H1 (cell line): ENCODE measurements around the gene MAVS. TPM values are rescaled to one million over a fixed set of nuclear protein-coding genes. Genes with fewer than 3 reads are reported as not detected.

Source experiments
- CTCF ChIA-PET: fragments of 300-600 bp; sonication (Branson Sonifier 250); formaldehyde crosslinking; loops from one replicate; lab custom pipeline; 2021; ENCODE audit not compliant: partially characterized antibody; lab: Charles Lee
- POLR2A ChIA-PET: fragments of 300-600 bp; sonication (Branson Sonifier 250); formaldehyde crosslinking; loops from one replicate; lab custom pipeline; 2021; ENCODE audit warnings: inconsistent platforms; ENCODE audit not compliant: partially characterized antibody; lab: Charles Lee
- DNase-seq, 2 experiments: peaks; one replicate each; pipeline versions ENCODE4 v3.0.0 to v3.0.0-alpha.2; 2010 to 2022; ENCODE audit warnings: low spot score in 2 of 2, low read depth in 1 of 2, mixed read lengths in 1 of 2
- FAIRE-seq: peaks from 2 replicates; lab custom pipeline; 2011; peaks lifted over from hg19 to GRCh38; lab: Jason Lieb, UNC
- H2AFZ ChIP-seq: 2 replicates; pipeline ENCODE4 v1.8.1; 2012; ENCODE audit warnings: low read length, inconsistent platforms
- H2AK5ac ChIP-seq: 2 replicates; pipeline ENCODE4 v1.6.1; 2013; ENCODE audit warnings: low read depth, low read length
- H2BK120ac ChIP-seq: replicated peaks from 2 replicates; pipeline ENCODE3; 2013; ENCODE audit warnings: low read depth, low read length, inconsistent platforms
- H2BK12ac ChIP-seq: 2 replicates; pipeline ENCODE4 v1.6.1; 2013; ENCODE audit warnings: low read depth, low read length
- H2BK15ac ChIP-seq: 2 replicates; pipeline ENCODE4 v1.6.1; 2013; ENCODE audit warnings: low read length
- H2BK20ac ChIP-seq: 2 replicates; pipeline ENCODE4 v1.6.1; 2013; ENCODE audit warnings: low read length
- H2BK5ac ChIP-seq: 2 replicates; pipeline ENCODE4 v1.6.1; 2013; ENCODE audit warnings: low read depth, low read length
- H3K14ac ChIP-seq: 2 replicates; pipeline ENCODE4 v1.6.1; 2013; ENCODE audit warnings: inconsistent platforms; ENCODE audit not compliant: insufficient read length
- H3K18ac ChIP-seq: 2 replicates; pipeline ENCODE4 v1.6.1; 2013; ENCODE audit warnings: low read length; ENCODE audit errors: extremely low read depth
- H3K23ac ChIP-seq: 2 replicates; pipeline ENCODE4 v1.6.1; 2013; ENCODE audit warnings: inconsistent platforms; ENCODE audit not compliant: insufficient read length
- H3K23me2 ChIP-seq: 2 replicates; pipeline ENCODE4 v1.6.1; 2013; ENCODE audit warnings: low read depth, low read length
- H3K27ac ChIP-seq: 2 replicates; pipeline ENCODE4 v1.6.1; 2011; ENCODE audit warnings: low read depth, low read length, inconsistent platforms
- H3K27me3 ChIP-seq, 4 experiments: replicated peaks in 1 of 4; 1 replicate in 1 of 4; 2 replicates in 3 of 4; pipeline versions ENCODE4 v1.6.1 to v1.8.1; 2011 to 2013; ENCODE audit warnings: low read length in 3 of 4, mild to moderate bottlenecking in 3 of 4, inconsistent platforms in 2 of 4, mixed read lengths in 2 of 4, moderate library complexity in 1 of 4; ENCODE audit not compliant: control insufficient read depth in 3 of 4, insufficient read depth in 3 of 4; ENCODE audit errors: extremely low read depth in 1 of 4
- H3K36me3 ChIP-seq, 4 experiments: 2 replicates each; pipeline versions ENCODE4 v1.6.1 to v1.8.1; 2011 to 2013; ENCODE audit warnings: mild to moderate bottlenecking in 4 of 4, low read length in 3 of 4, moderate library complexity in 2 of 4, control low read depth in 1 of 4, inconsistent platforms in 1 of 4; ENCODE audit not compliant: insufficient read depth in 4 of 4, control insufficient read depth in 2 of 4
- H3K4ac ChIP-seq: replicated peaks from 2 replicates; pipeline ENCODE3; 2013; ENCODE audit warnings: low read length, low read depth, mixed read lengths, inconsistent platforms; ENCODE audit not compliant: insufficient read length
- H3K4me1 ChIP-seq, 4 experiments: replicated peaks in 1 of 4; 1 replicate in 1 of 4; 2 replicates in 3 of 4; pipeline versions ENCODE4 v1.6.1 to v1.8.1; 2011 to 2013; ENCODE audit warnings: low read length in 3 of 4, inconsistent platforms in 2 of 4, mixed read lengths in 1 of 4; ENCODE audit not compliant: insufficient read depth in 4 of 4, control insufficient read depth in 3 of 4
- H3K4me2 ChIP-seq, 2 experiments: 2 replicates each; pipeline versions ENCODE4 v1.6.1 to v1.8.1; 2011 to 2013; ENCODE audit warnings: low read depth in 2 of 2, low read length in 2 of 2, control low read depth in 1 of 2, inconsistent platforms in 1 of 2, mild to moderate bottlenecking in 1 of 2; ENCODE audit not compliant: insufficient read depth in 1 of 2
- H3K4me3 ChIP-seq, 4 experiments: fragments of 200-600, 300-600 bp in 1 of 4; sonication (generic), shearing (Covaris generic), sonication (Bioruptor Twin) in 1 of 4; 2 replicates each; pipeline versions ENCODE4 v1.5.1 to v1.8.1; 2011 to 2016; ENCODE audit warnings: low read length in 4 of 4, low read depth in 3 of 4, control low read depth in 2 of 4, inconsistent platforms in 2 of 4, mild to moderate bottlenecking in 2 of 4, mixed read lengths in 1 of 4, moderate library complexity in 1 of 4; ENCODE audit not compliant: insufficient read depth in 2 of 4; ENCODE audit errors: extremely low read depth in 1 of 4
- H3K56ac ChIP-seq: replicated peaks from 2 replicates; pipeline ENCODE3; 2013; ENCODE audit warnings: low read depth, mild to moderate bottlenecking, mixed read lengths, low read length, inconsistent platforms; ENCODE audit not compliant: insufficient read length
- H3K79me1 ChIP-seq: 2 replicates; pipeline ENCODE4 v1.6.1; 2013; ENCODE audit warnings: low read depth, low read length, control low read depth
- H3K79me2 ChIP-seq, 2 experiments: 2 replicates each; pipeline versions ENCODE4 v1.6.1 to v1.8.1; 2012 to 2013; ENCODE audit warnings: low read length in 2 of 2, mild to moderate bottlenecking in 2 of 2, inconsistent platforms in 1 of 2; ENCODE audit not compliant: insufficient read depth in 2 of 2, control insufficient read depth in 1 of 2
- H3K9ac ChIP-seq, 4 experiments: replicated peaks in 1 of 4; 1 replicate in 1 of 4; 2 replicates in 3 of 4; pipeline versions ENCODE4 v1.6.1 to v1.8.1; 2011 to 2013; ENCODE audit warnings: low read depth in 3 of 4, low read length in 3 of 4, control low read depth in 2 of 4, mild to moderate bottlenecking in 2 of 4, moderate library complexity in 2 of 4, inconsistent platforms in 1 of 4; ENCODE audit errors: extremely low read depth in 1 of 4
- H3K9me3 ChIP-seq, 2 experiments: 2 replicates each; pipeline versions ENCODE4 v1.6.1 to v1.8.1; 2012 to 2013; ENCODE audit warnings: mild to moderate bottlenecking in 2 of 2, moderate library complexity in 2 of 2, control low read depth in 1 of 2, inconsistent platforms in 1 of 2, low read depth in 1 of 2, low read length in 1 of 2, mixed read lengths in 1 of 2; ENCODE audit not compliant: insufficient read depth in 2 of 2
- H4K20me1 ChIP-seq, 2 experiments: replicated peaks in 1 of 2; 2 replicates each; pipeline versions ENCODE3 to v1.8.1; 2011 to 2013; ENCODE audit warnings: inconsistent platforms in 2 of 2, low read length in 2 of 2, mild to moderate bottlenecking in 1 of 2; ENCODE audit not compliant: insufficient read depth in 2 of 2, control insufficient read depth in 1 of 2
- H4K5ac ChIP-seq: 2 replicates; pipeline ENCODE4 v1.6.1; 2013; ENCODE audit warnings: low read length, low read depth, mixed read lengths, inconsistent platforms; ENCODE audit not compliant: insufficient read length
- H4K8ac ChIP-seq: 2 replicates; pipeline ENCODE4 v1.8.0; 2013; ENCODE audit warnings: mild to moderate bottlenecking, moderate library complexity, low read length, inconsistent platforms; ENCODE audit not compliant: insufficient read depth; ENCODE audit errors: extremely low read depth
- H4K91ac ChIP-seq: replicated peaks from 2 replicates; pipeline ENCODE3; 2013; ENCODE audit warnings: low read length, mixed read lengths, inconsistent platforms; ENCODE audit not compliant: insufficient read length
- ASH2L ChIP-seq: fragments of 200-600, 300-600 bp; sonication (generic); IDR thresholded peaks from one replicate; pipeline ENCODE4 v1.7.1; 2017; ENCODE audit warnings: low read length
- BRCA1 ChIP-seq: IDR thresholded peaks from 2 replicates; pipeline ENCODE4 v1.6.1; 2012; ENCODE audit warnings: low read depth, low read length, improper control_type of control experiment
- FOSL1 ChIP-seq: IDR thresholded peaks from 2 replicates; pipeline ENCODE4 v1.6.1; 2011; ENCODE audit warnings: mild to moderate bottlenecking, low read depth, low read length, moderate library complexity; ENCODE audit not compliant: insufficient read depth
- GABPA ChIP-seq: IDR thresholded peaks from 2 replicates; pipeline ENCODE4 v1.6.1; 2011; ENCODE audit warnings: mild to moderate bottlenecking, low read length, moderate library complexity, borderline replicate concordance; ENCODE audit not compliant: insufficient read depth
- KDM5A ChIP-seq: fragments of 200-600 bp; IDR thresholded peaks from 2 replicates; pipeline ENCODE4 v1.7.1; 2012; ENCODE audit warnings: mild to moderate bottlenecking, low read length, inconsistent platforms, mixed read lengths
- MAFK ChIP-seq: IDR thresholded peaks from 2 replicates; pipeline ENCODE4 v1.6.1; 2012; ENCODE audit warnings: low read depth, mild to moderate bottlenecking, improper control_type of control experiment, low read length
- RXRA ChIP-seq: IDR thresholded peaks from 2 replicates; pipeline ENCODE4 v1.6.1; 2011; ENCODE audit warnings: low read depth, mild to moderate bottlenecking, low read length, moderate library complexity; ENCODE audit not compliant: insufficient read depth
- SP4 ChIP-seq: IDR thresholded peaks from 2 replicates; pipeline ENCODE4 v1.6.1; 2012; ENCODE audit warnings: low read length, inconsistent platforms
- SRF ChIP-seq: IDR thresholded peaks from 2 replicates; pipeline ENCODE4 v1.6.1; 2011; ENCODE audit warnings: mild to moderate bottlenecking, low read depth, low read length, moderate library complexity
- TBP ChIP-seq: IDR thresholded peaks from 2 replicates; pipeline ENCODE4 v1.6.1; 2011; ENCODE audit warnings: low read depth, low read length, improper control_type of control experiment
- YY1 ChIP-seq: IDR thresholded peaks from 2 replicates; pipeline ENCODE4 v1.6.1; 2011; ENCODE audit warnings: low read depth, mild to moderate bottlenecking, low read length
- WGBS, 2 experiments: shearing (Covaris generic) in 1 of 2; methylation state at CpG; one replicate each; pipeline versions ENCODE4 v1.1.6 to v1.1.7; 2013 to 2015; ENCODE audit warnings: low lambda C conversion rate in 2 of 2, mixed read lengths in 2 of 2, inconsistent platforms in 1 of 2, low coverage in 1 of 2, missing lambda C conversion rate in 1 of 2; ENCODE audit not compliant: insufficient replicate concordance in 2 of 2, insufficient coverage in 1 of 2, insufficient read length in 1 of 2; ENCODE audit errors: extremely low coverage in 1 of 2, missing lambda C conversion rate in 1 of 2; 5-methylcytosine and 5-hydroxymethylcytosine counted together
- polyA plus RNA-seq, 7 experiments: library from polyadenylated mRNA; depleted of rRNA in 3 of 7; stranded (reverse) in 5 of 7; unstranded in 2 of 7; fragments of >200 nt in 5 of 7; fragments of 200-250 nt in 2 of 7; gene quantifications; 1 replicate in 5 of 7; 2 replicates in 1 of 7; 4 replicates in 1 of 7; pipeline versions ENCODE4 v1.2.1 to v1.2.3, GENCODE V29; 2011 to 2013; ENCODE audit warnings: missing spikeins in 2 of 7, mixed read lengths in 2 of 7
- total RNA-seq: library from RNA; stranded (reverse); fragmentation: NEBNext Ultra II Directional; extraction: Animal tissue kit (Norgen Biotek cat#: 25700); gene quantifications from 2 replicates; pipeline ENCODE4 v1.2.1, GENCODE V29; 2021
- TF ChIP-seq, protein P1 (sequence below): IDR thresholded peaks from 2 replicates; pipeline ENCODE4 v1.6.1; 2012; ENCODE audit warnings: inconsistent platforms

The MAVS gene
- total and polyA plus RNA-seq, 2 of the 8 experiments (the other 6 are each of a cell fraction or from before 2014, with no cell fraction given), result 9.9 to 24.3 TPM

DNA sequence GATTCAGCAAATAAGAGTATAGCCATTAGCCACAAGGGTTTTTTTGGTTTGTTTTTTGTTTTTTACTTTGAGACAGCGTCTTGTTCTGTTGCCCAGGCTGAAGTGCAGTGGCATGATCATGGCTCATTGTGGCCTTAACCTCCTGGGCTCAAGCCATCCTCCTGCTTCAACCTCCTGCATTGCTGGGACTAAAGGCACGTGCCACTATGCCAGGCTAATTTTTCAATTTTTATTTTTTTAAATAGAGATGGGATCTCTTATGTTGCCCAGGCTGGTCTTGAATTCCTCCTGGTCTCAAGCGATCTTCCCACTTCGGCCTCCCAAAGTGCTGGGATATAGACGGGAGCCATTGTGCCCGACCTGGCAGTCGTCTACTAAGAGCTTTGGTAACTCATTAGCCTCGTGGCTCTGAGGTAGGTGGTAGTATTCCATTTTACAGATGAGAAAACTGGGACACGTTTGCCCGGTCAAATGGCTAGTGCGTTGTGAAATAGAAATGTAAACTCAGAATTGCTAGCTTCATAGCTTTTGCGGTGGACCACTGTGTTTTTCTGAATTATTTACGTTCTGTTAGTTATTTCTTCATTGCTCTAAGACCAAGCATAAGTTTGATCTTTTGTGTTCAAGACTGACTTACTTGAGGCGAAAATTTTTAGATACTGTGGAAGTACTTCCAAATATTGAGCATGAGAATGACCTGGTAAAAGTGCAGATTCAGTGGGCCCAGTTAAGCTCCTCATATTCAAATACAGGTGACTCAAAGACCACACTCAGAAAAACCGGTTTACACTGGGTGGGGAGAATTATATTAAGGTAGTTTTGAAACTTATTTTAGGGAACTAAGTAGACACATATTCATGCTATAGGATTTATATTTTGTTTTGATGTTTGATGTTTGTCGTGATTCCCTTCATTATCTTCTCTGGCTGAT, 44.6 kb downstream of the MAVS start:
- no peak overlapping the region for H3K27ac ChIP-seq
- no peak overlapping the region for H3K23ac ChIP-seq
- H2BK5ac ChIP-seq, result no peak overlapping the region
- H3K79me2 ChIP-seq, result peaks cover 70 to 80% of the 10 kb centered on the region in 2 experiments
- H4K8ac ChIP-seq, result no peak overlapping the region
- H4K91ac ChIP-seq, result no peak overlapping the region
- H3K36me3 ChIP-seq, result peaks cover 0 to 15% (median under 1%) of the 10 kb centered on the region in 4 experiments; a peak in 2 of 8 replicates
- no peak overlapping the region for H2BK120ac ChIP-seq
- DNase-seq (no peak), FAIRE-seq (no peak)
- CTCF ChIA-PET, result interaction anchor here (1.5 kb wide), 1 partner anchor 180 kb away, joined by 3 read pairs; no protein-coding TSS in a partner anchor
- no peak overlapping the region for H2BK12ac ChIP-seq
- H3K4me3 ChIP-seq, result peak overlapping the region; percentile 68 to 100 (median 96)
- H3K9ac ChIP-seq, result peak overlapping the region in 2 of 4 experiments; percentile 64 to 65; a peak in 2 of 7 replicates
- no peak overlapping the region for H2BK15ac ChIP-seq
- H3K4me2 ChIP-seq, result peak overlapping the region; percentile 66 to 97
- peaks cover 26 to 39% of the 10 kb centered on the region in 2 experiments for H4K20me1 ChIP-seq
- H3K4me1 ChIP-seq, result peaks cover 0 to 8% (median 5%) of the 10 kb centered on the region in 4 experiments; a peak in 4 of 7 replicates
- no peak overlapping the region for H3K18ac ChIP-seq
- peaks cover 4% of the 10 kb centered on the region for H3K79me1 ChIP-seq
- H3K4ac ChIP-seq, result no peak overlapping the region
- H3K27me3 ChIP-seq, result no peaks in the 10 kb centered on the region
- no peak overlapping the region for H4K5ac ChIP-seq
- 66% methylated on average over 16 of the region's 16 CpGs; no CpG with 5 or more reads in 1 of the 2 experiments for WGBS, 2 experiments
- no peak overlapping the region for H3K56ac ChIP-seq
- POLR2A ChIA-PET, result interaction anchor here (0.6 to 3.6 kb wide), 23 partner anchors 9 to 266 kb away, joined by 3 to 16 read pairs (median 3); partner anchors contain the start of gene ADISSP
- peaks cover 8% of the 10 kb centered on the region; the same call in 1 of the 2 replicates for H3K23me2 ChIP-seq
- no peaks in the 10 kb centered on the region for H3K9me3 ChIP-seq
- H2AK5ac ChIP-seq, result no peak overlapping the region
- H2BK20ac ChIP-seq, result no peak overlapping the region
- no peak overlapping the region for H2AFZ ChIP-seq
- H3K14ac ChIP-seq, result no peak overlapping the region
- TF ChIP-seq BRCA1, result no peak
- no peak for TF ChIP-seq SP4
- TF ChIP-seq, protein P1, sequence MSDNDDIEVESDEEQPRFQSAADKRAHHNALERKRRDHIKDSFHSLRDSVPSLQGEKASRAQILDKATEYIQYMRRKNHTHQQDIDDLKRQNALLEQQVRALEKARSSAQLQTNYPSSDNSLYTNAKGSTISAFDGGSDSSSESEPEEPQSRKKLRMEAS, result no peak
- no peak for TF ChIP-seq GABPA
- TF ChIP-seq RXRA, result no peak
- TF ChIP-seq FOSL1, result no peak
- no peak for TF ChIP-seq MAFK
- no peak for TF ChIP-seq ASH2L
- TF ChIP-seq YY1, result no peak
- TF ChIP-seq KDM5A, result no peak
- TF ChIP-seq TBP, result no peak
- TF ChIP-seq SRF, result no peak
